GM12878 (cell line): ENCODE results near the gene JCHAIN.

Source experiments
- CREB1 ChIP-seq: IDR thresholded peaks from 2 replicates; pipeline ENCODE4 v1.6.1; 2012; ENCODE audit warnings: low read depth, mild to moderate bottlenecking, inconsistent platforms
- SP1 ChIP-seq: IDR thresholded peaks from one replicate; pipeline ENCODE4 v1.6.1; 2011; ENCODE audit warnings: low read depth, low read length

DNA sequence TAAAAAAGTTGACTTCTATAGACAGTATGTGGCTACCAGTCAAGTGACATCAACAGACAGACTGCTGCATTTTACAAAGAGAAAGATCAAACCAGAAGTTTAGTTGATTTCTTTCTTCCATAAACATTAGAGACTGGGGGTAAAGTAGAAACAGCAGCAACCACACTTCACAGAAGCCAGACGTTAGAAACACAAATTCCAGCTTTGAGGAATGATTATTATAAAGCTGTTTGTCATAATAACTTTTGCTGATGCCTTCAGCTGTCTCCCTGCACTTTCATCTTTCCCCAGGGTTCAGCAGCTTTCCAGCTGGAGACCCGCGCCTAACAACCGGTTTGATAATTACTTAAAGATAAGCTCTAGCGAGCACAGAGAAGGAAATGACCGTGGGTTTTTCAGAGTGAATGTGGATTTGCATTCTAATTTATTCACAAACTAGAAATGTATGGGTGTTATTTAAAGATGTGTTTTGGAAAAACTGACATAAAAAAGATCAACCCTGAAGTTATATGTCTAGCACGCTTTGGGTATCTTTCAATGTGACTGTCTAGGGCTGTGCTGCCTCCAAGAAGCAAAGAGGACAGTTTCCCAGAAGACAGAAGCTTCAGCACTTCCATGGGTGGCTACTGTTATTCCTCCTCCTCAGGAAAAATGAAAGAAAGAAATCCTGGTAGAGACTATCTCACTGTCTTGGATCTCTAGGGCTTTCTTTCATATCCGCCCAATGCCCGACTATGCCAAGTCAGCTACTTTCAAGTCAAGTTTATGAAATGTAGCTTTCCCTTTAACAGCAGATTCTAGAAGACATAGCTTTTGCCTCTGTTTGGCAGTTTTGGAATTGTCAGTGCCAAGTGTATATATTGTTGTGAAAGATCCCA is 52.8 kb downstream of the JCHAIN start:
- TF ChIP-seq CREB1: no peak
- TF ChIP-seq SP1: no peak
